Activated T-helper 1 cell treated with anti-CD3 and anti-CD28 coated beads, Interleukin-12 subunit alpha, Interleukin-12 subunit beta, Interleukin-2, Interleukin-4 antibody, amounts not matched to agents 30 ng/mL and 10 ng/mL and 1 ng/mL, durations not matched to agents 14 hours and 24 hours and 36 hours (primary cell): Measurements from ENCODE around the gene ATP8A2. TPM values are rescaled to one million over a fixed set of nuclear protein-coding genes. Genes with fewer than 3 reads are reported as not detected.
"Not testable (repeated sequence)": the region's sequence is repeated elsewhere in the genome, so short reads cannot be mapped to it uniquely, and the experiment has no call there.

Source experiments
- DNase-seq: peaks from one replicate; pipeline ENCODE4 v3.0.0; 2021; ENCODE audit warnings: low spot score
- H3K27ac Mint-ChIP-seq: one replicate; pipeline ENCODE4 v1.8.0; 2021; ENCODE audit warnings: mild to moderate bottlenecking, mixed read lengths
- H3K27me3 Mint-ChIP-seq: one replicate; pipeline ENCODE4 v1.8.0; 2022; ENCODE audit warnings: mild to moderate bottlenecking, moderate library complexity, mixed read lengths; ENCODE audit not compliant: insufficient read depth
- H3K36me3 Mint-ChIP-seq: one replicate; pipeline ENCODE4 v1.8.0; 2021; ENCODE audit warnings: low read depth, mixed read lengths
- H3K4me1 Mint-ChIP-seq: one replicate; pipeline ENCODE4 v1.8.0; 2021; ENCODE audit warnings: low read depth, mixed read lengths
- H3K4me3 Mint-ChIP-seq: one replicate; pipeline ENCODE4 v1.8.0; 2021; ENCODE audit warnings: mild to moderate bottlenecking, moderate library complexity, mixed read lengths
- H3K9me3 Mint-ChIP-seq: one replicate; pipeline ENCODE4 v1.8.0; 2021; ENCODE audit warnings: mixed read lengths
- intact Hi-C: fragments of 100-400 bp; cut with micrococcal nuclease; formaldehyde crosslinking; loops from one replicate; pipeline ENCODE4 v1.15.1; 2024
- total RNA-seq: library from RNA; stranded (reverse); gene quantifications from 2 replicates; pipeline ENCODE4 v1.2.3, GENCODE V29; 2022

Gene ATP8A2
- total RNA-seq, result 0.51 and 0.52 TPM in 2 replicates

DNA sequence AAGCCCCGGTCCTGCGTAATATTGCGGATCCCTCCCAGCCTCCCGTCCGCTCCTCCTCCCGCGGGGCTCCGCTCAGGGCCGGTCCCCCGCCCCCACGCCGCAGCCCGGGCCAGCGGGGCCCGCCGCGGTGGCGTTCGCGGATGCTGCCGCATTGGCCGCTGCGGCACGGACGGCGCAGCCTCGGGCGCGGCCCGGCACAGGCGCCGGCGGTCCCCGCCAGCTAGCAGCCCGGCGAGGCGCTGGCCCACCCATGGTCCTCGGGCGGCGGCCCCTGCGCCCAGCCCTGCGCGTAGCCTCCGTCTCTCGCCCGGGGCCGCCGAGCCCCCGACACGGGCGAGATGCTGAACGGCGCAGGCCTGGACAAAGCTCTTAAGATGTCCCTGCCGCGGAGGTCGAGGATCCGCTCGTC, at the start of gene ATP8A2:
ATP8A2 (plus strand) TSS at position 100 of the 409 bp plus-strand sequence; CDS start at position 339, 239 bp downstream.
- intact Hi-C loops, result no loop called here
- Mint-ChIP-seq H3K27me3 (peaks cover 68% of the 10 kb centered on the region), H3K27ac (no peak within 1 kb of the TSS)

DNA sequence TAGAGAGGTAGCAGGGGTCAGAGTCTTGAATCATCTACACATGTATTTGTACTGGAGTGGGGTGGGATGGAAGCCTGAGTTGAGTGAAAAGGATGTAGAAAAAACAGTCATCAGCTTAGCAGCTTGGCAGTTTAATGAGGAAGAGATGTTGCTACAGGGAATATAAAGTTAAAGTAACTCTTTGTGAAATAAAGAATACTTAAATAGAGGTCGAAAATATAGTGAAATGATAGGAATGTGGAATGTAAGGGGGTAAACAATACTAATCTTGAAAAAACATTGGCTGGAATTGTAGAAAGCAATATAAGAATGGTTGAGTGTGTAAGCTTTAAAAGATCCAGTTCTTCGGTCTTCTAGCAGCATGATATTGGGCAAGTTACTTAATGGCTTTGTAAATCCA, 47.7 kb upstream of the ATP8A2 start:
- Mint-ChIP-seq H3K27ac (peak overlapping the region; percentile 4), H3K4me3 (no peak overlapping the region), H3K36me3 (peaks cover 33% of the 10 kb centered on the region), H3K9me3 (no peaks in the 10 kb centered on the region), H3K4me1 (peaks cover 1% of the 10 kb centered on the region), H3K27me3 (no peaks in the 10 kb centered on the region)
- DNase-seq, result no peak
- intact Hi-C loops, result no loop called here

More for the DNA sequence above, at the start of gene ATP8A2:
- DNase-seq, result no peak
- no peaks in the 10 kb centered on the region for H3K4me1 Mint-ChIP-seq
- H3K9me3 Mint-ChIP-seq, result no peaks in the 10 kb centered on the region
- peak within 1 kb of the TSS; percentile 30 for H3K4me3 Mint-ChIP-seq
- H3K36me3 Mint-ChIP-seq, result no peaks in the 10 kb centered on the region

DNA sequence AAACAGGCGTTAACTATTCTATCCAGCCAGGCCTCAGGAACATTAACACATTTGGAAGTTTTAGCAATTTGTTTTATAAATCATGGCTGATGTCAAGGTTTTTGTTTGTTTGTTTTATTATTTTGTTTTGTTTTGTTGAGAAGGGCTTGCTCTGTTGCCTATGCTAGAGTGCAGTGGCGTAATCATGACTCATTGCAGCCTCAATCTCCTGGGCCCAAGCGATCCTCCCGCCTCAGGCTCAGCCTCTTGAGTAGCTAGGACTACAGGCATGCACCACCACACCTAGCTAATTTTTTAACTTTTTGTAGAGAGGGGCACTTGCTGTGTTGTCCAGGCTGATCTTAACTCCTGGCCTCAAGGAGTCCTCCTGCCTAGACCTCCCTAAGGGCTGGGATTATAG, 42.1 kb upstream of the ATP8A2 start:
- Mint-ChIP-seq H3K4me3 (no peak overlapping the region), H3K27me3 (no peaks in the 10 kb centered on the region), H3K27ac (no peak overlapping the region), H3K4me1 (peaks cover 7% of the 10 kb centered on the region), H3K36me3 (peaks cover 45% of the 10 kb centered on the region), H3K9me3 (no peaks in the 10 kb centered on the region)
- intact Hi-C loops, result no loop called here
- no peak for DNase-seq

DNA sequence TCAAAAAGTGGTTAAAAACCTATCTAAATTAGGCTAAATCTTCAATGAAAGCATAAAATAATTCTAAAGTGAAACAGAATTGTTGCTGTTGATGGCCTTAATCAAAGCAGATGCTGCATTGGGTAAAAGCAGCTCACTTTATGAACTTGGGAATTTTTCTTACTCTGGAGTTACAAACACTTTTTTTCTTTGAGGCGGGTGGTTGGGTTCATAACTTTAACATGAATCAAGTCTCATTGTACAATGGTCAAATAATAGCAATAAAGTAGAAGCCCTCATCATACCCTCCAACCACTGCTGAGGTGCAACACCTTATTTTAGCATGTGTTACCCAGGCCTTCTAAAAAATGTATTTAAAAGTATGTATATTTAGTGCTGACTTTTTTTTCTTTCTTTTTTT, 41.2 kb upstream of the ATP8A2 start:
- Mint-ChIP-seq H3K9me3 (no peaks in the 10 kb centered on the region), H3K27ac (no peak overlapping the region), H3K4me3 (no peak overlapping the region), H3K36me3 (peaks cover 40% of the 10 kb centered on the region), H3K27me3 (no peaks in the 10 kb centered on the region), H3K4me1 (peaks cover 7% of the 10 kb centered on the region)
- no peak for DNase-seq
- intact Hi-C loops, result no loop called here

DNA sequence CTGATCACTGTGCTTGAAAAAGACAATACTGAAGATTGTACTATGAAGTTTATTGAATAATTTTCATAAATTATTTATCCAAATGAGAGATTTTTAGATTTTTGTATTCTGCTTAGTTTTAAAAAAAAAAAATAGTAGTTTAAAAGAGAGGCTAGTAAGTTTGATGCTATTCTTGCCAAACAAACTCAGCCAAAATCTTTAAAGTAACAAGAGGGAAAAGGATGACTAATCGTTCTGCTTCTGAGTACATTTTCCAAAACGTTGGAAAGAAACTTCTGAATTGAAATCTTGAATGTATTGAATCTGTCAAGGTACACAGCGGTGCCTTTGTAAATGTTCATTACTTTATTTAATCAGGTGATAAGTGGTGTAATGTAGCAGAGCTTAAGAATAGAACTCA, 35.9 kb upstream of the ATP8A2 start:
- Mint-ChIP-seq H3K4me1 (peaks cover 7% of the 10 kb centered on the region), H3K36me3 (peaks cover 38% of the 10 kb centered on the region), H3K4me3 (no peak overlapping the region), H3K27me3 (no peaks in the 10 kb centered on the region), H3K27ac (no peak overlapping the region), H3K9me3 (no peaks in the 10 kb centered on the region)
- DNase-seq, result no peak
- intact Hi-C loops, result no loop called here

DNA sequence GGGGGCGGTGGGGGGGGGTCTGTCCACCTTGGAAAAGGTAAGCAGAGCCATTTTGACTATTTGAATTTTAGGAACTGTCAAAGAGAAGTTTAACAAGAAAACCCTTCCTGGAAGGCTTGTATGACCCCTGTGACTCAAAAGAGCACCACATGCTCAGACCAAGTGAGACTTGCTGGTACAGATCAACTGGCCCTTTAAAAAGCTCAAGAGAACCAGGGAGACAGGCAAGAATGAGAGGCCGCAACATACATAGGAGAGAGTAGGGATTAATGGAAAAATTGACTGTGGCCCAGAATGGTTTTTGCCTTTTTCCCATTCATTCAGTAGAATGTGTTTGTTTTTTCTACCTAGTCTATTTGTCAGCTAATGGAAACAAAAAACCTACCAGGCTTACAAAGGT, 26.2 kb upstream of the ATP8A2 start:
- H3K36me3 Mint-ChIP-seq, result peaks cover 4% of the 10 kb centered on the region
- no peak for DNase-seq
- H3K9me3 Mint-ChIP-seq, result no peaks in the 10 kb centered on the region
- no peak overlapping the region for H3K4me3 Mint-ChIP-seq
- no peaks in the 10 kb centered on the region for H3K27me3 Mint-ChIP-seq
- intact Hi-C loops, result no loop called here
- no peak overlapping the region for H3K27ac Mint-ChIP-seq
- no peaks in the 10 kb centered on the region for H3K4me1 Mint-ChIP-seq

DNA sequence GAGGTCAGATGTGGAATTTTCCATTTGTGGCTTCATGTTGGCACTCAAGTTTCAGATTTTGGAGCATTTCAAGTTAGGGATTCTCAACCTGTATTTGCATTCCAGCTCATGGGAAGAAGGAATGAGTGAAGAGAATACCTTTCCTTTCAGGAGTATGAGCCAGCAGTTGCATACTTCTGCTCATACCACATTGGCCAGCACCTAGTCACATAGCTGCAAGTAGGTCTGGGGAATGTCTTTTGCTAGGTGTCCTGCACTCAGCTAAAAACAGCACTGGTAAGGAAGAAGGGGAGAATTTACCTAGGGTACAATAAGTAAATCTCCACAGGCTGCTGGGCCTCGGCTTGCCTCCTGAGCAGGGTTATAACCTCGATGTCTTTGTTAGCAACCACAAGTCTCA, 24.6 kb upstream of the ATP8A2 start:
- H3K27ac Mint-ChIP-seq, result no peak overlapping the region
- intact Hi-C loops, result no loop called here
- DNase-seq, result no peak
- H3K36me3 Mint-ChIP-seq, result peaks cover 4% of the 10 kb centered on the region
- peaks cover 2% of the 10 kb centered on the region for H3K27me3 Mint-ChIP-seq
- no peak overlapping the region for H3K4me3 Mint-ChIP-seq
- no peaks in the 10 kb centered on the region for H3K4me1 Mint-ChIP-seq
- no peaks in the 10 kb centered on the region for H3K9me3 Mint-ChIP-seq

DNA sequence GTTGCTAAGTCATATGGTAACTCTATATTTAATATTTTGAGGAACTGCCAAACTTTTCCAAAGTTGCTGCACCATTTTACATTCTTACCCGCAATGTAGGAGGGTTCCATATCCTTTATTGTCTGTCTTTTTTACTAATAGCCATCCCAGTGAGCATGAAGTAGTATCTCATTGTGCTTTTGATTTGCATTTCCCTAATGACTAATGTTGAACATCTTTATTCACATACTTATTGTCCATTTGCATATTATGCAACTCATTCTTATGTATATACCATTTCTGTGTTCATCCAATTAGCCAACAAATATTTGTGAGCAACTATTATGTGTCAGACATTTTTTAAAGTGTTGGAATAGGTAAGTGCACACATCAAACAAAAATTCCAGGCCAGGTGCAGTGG, 20.4 kb upstream of the ATP8A2 start:
- intact Hi-C loops, result no loop called here
- Mint-ChIP-seq H3K27me3 (peaks cover 9% of the 10 kb centered on the region), H3K4me1 (no peaks in the 10 kb centered on the region), H3K27ac (no peak overlapping the region), H3K36me3 (no peaks in the 10 kb centered on the region), H3K4me3 (no peak overlapping the region), H3K9me3 (no peaks in the 10 kb centered on the region)
- DNase-seq, result no peak

DNA sequence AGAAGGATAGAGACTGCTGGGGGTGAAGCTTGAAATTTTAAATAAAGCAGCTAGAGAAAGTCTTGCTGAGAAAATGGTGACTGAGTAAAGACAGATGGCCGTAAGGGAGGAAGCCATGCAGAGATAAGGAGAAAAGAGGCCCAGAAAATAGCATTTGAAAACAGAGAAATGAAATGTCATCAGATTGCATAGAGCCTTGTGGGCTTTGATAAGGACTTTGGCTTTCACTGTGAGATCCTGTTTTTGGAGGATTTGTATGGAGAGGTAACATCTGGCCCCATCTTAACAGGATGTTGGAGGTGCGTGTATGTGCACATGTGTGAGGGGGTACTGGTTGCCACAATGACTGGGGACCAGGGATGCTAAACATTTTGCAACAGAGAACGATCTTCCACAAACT, 19.5 kb upstream of the ATP8A2 start:
- H3K9me3 Mint-ChIP-seq, result no peaks in the 10 kb centered on the region
- no peaks in the 10 kb centered on the region for H3K4me1 Mint-ChIP-seq
- intact Hi-C loops, result no loop called here
- no peaks in the 10 kb centered on the region for H3K36me3 Mint-ChIP-seq
- no peak for DNase-seq
- no peak overlapping the region for H3K27ac Mint-ChIP-seq
- no peak overlapping the region for H3K4me3 Mint-ChIP-seq
- H3K27me3 Mint-ChIP-seq, result peaks cover 9% of the 10 kb centered on the region

DNA sequence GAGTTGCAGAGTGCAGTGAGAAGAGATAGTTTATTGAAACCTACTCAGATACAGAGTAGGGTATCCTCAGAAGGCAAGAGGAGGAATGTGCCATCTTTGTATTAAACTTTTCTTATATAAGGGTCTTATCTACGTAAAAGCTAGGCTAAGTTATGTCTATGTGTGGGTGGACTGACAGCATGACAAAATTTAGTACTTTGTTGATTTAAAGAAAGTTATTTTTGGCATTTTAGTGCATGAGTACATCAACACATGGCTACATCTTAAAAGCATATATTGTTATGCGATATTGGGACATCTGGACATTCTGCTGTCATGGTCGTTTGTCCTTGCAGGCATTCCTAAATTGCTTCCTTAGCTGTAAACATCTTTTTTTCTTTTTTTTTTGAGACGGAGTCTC, 19.0 kb upstream of the ATP8A2 start:
- no peaks in the 10 kb centered on the region for H3K4me1 Mint-ChIP-seq
- intact Hi-C loops, result no loop called here
- no peak overlapping the region for H3K27ac Mint-ChIP-seq
- peaks cover 9% of the 10 kb centered on the region for H3K27me3 Mint-ChIP-seq
- H3K36me3 Mint-ChIP-seq, result no peaks in the 10 kb centered on the region
- H3K9me3 Mint-ChIP-seq, result no peaks in the 10 kb centered on the region
- no peak for DNase-seq
- H3K4me3 Mint-ChIP-seq, result no peak overlapping the region

DNA sequence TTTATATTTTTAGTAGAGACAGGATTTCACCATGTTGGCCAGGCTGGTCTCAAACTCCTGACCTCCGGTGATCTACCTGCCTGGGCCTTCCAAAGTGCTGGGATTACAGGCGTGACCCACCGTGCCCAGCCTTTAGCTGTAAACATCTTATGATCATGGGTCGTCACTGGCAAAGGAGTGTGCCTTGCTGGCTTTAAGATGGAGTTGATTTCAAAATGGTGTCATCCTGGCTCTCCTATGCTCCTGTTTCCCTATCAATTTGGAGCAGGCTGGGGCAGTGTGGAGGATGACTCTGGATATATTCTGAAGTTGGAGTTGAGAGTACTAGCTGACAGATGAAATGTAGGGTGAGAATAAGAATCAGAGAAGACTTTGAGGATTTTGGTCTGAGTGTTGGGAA, 18.4 kb upstream of the ATP8A2 start:
- Mint-ChIP-seq H3K9me3 (no peaks in the 10 kb centered on the region), H3K4me1 (no peaks in the 10 kb centered on the region), H3K27ac (no peak overlapping the region), H3K36me3 (no peaks in the 10 kb centered on the region), H3K4me3 (no peak overlapping the region), H3K27me3 (peaks cover 9% of the 10 kb centered on the region)
- no peak for DNase-seq
- intact Hi-C loops, result no loop called here

DNA sequence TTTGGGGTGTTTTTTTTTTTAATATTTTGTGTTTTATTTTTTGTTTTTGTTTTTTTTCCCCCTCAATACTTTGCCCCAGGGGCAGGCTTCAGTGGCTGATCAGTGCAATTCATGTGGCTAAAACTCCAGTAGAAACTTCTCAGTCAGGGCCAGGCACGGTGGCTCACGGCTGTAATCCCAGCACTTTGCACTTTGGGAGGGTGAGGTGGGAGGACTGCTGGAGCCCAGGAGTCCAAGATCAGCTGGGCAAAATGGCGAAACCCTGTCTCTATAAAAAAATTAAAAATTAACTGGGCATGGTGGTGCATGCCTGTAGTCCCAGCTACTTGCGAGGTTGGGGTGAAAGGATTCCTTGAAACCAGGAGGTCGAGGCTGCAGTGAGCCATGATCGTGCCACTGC, 17.4 kb upstream of the ATP8A2 start:
- no peaks in the 10 kb centered on the region for H3K36me3 Mint-ChIP-seq
- H3K27ac Mint-ChIP-seq, result no peak overlapping the region
- no peaks in the 10 kb centered on the region for H3K9me3 Mint-ChIP-seq
- no peak overlapping the region for H3K4me3 Mint-ChIP-seq
- DNase-seq, result no peak
- H3K27me3 Mint-ChIP-seq, result peaks cover 9% of the 10 kb centered on the region
- H3K4me1 Mint-ChIP-seq, result no peaks in the 10 kb centered on the region
- intact Hi-C loops, result no loop called here

DNA sequence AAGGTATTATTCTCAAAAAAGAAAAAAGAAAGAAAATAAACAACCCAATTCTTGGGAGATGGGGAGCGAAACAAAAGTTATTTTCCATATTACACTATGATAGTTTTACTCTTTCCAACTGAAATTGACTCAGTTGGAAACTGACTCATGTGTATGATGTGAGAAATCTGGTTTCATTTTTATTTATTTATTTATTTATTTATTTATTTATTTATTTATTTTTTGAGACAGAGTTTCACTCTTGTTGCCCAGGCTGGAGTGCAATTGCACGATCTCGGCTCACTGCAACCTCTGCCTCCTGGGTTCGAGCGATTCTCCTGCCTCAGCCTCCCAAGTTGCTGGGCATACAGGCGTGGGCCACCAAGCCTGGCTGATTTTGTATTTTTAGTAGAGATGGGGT, 11.3 kb upstream of the ATP8A2 start:
- DNase-seq, H3K4me3 Mint-ChIP-seq, H3K36me3 Mint-ChIP-seq, intact Hi-C loops, H3K4me1 Mint-ChIP-seq, H3K27ac Mint-ChIP-seq, H3K9me3 Mint-ChIP-seq, H3K27me3 Mint-ChIP-seq: not testable (repeated sequence)

DNA sequence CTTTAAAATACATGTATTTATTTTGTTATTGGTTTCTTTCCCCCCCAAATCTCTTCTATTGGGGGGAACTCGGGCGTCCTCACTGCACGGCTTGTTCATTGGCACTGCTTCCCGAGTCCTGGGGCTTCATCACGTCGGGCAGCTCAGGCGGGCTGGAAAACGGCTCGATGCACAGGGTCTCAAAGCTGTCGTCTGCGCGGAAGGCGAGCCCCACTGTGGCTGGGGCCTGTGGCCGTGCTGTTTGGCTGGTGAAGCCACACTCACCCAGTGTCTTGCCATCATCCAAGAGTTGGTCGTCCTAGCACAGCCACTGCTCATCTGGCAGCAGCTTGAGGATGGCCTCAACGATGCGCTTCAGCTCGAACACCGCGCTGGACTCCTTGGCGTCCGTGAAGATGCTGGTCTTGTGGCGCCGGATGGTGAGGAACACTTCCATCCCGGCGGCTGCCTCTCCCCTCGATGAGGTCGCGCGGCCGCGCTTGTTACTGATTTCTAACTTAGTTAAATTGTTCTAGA, 6.0 kb upstream of the ATP8A2 start:
- Mint-ChIP-seq H3K9me3 (no peaks in the 10 kb centered on the region), H3K4me3 (no peak overlapping the region), H3K27ac (no peak overlapping the region), H3K36me3 (no peaks in the 10 kb centered on the region), H3K27me3 (peaks cover 27% of the 10 kb centered on the region), H3K4me1 (no peaks in the 10 kb centered on the region)
- intact Hi-C loops, result no loop called here
- DNase-seq, result no peak
